K562 (cell line): ENCODE data around the gene PGAM2. TPM values are rescaled to one million over a fixed set of nuclear protein-coding genes. Genes with fewer than 3 reads are reported as not detected.
A peak's percentile ranks its signal among the peaks of the same experiment; 100 is the strongest.

Experiments used
- ATF2 ChIP-seq: sonication (generic); formaldehyde crosslinking; IDR thresholded peaks from 2 replicates; pipeline ENCODE4 v1.8.1; 2022; ENCODE audit warnings: missing genetic modification reagents
- BRCA1 ChIP-seq, 2 experiments: fragments of 450-650 bp in 1 of 2; sonication (generic) in 1 of 2; formaldehyde crosslinking in 1 of 2; IDR thresholded peaks; 2 replicates each; pipeline versions ENCODE4 v1.5.0 to v1.6.1; 2017 to 2020; ENCODE audit warnings: mild to moderate bottlenecking in 1 of 2, missing genetic modification reagents in 1 of 2
- CBX5 ChIP-seq: IDR thresholded peaks from 2 replicates; pipeline ENCODE4 v1.6.1; 2014; ENCODE audit warnings: low read depth, borderline replicate concordance
- CEBPB ChIP-seq: fragments of 450-650 bp; IDR thresholded peaks from 2 replicates; pipeline ENCODE4 v1.6.1; 2016; ENCODE audit warnings: missing genetic modification characterization, missing compliant biosample characterization
- DIDO1 ChIP-seq: fragments of 450-650 bp; IDR thresholded peaks from 2 replicates; pipeline ENCODE4 v1.6.1; 2016; ENCODE audit warnings: low read depth, missing biosample characterization, missing genetic modification characterization
- KAT8 ChIP-seq: fragments of 450-650 bp; IDR thresholded peaks from 2 replicates; pipeline ENCODE4 v1.6.1; 2016; ENCODE audit warnings: low read depth, mild to moderate bottlenecking
- KDM2B ChIP-seq: fragments of 250-450 bp; sonication (Bioruptor Pico); IDR thresholded peaks from 2 replicates; pipeline ENCODE4 v1.8.0; 2021; ENCODE audit warnings: mild to moderate bottlenecking, moderate library complexity
- NCOA4 ChIP-seq: fragments of 450-650 bp; IDR thresholded peaks from 2 replicates; pipeline ENCODE4 v1.6.1; 2018; ENCODE audit warnings: mild to moderate bottlenecking; ENCODE audit not compliant: partially characterized antibody
- NEUROD1 ChIP-seq: fragments of 150-350 bp; IDR thresholded peaks from 2 replicates; pipeline ENCODE4 v1.6.1; 2014; ENCODE audit warnings: borderline replicate concordance, low read length, low read depth; ENCODE audit not compliant: partially characterized antibody
- TAF1 ChIP-seq: IDR thresholded peaks from 2 replicates; pipeline ENCODE4 v1.6.1; 2011; ENCODE audit warnings: mild to moderate bottlenecking, low read length, moderate library complexity; ENCODE audit not compliant: insufficient read depth, control insufficient read depth, severe bottlenecking; ENCODE audit errors: extremely low read depth
- XRCC4 ChIP-seq: IDR thresholded peaks from one replicate; pipeline ENCODE4 v1.6.1; 2011; ENCODE audit not compliant: insufficient read depth, insufficient read length; ENCODE audit errors: extremely low read depth
- ZC3H4 ChIP-seq: sonication (generic); formaldehyde crosslinking; IDR thresholded peaks from 2 replicates; pipeline ENCODE4 v1.9.0; 2021; ENCODE audit warnings: missing genetic modification reagents, borderline replicate concordance
- ZNF133 ChIP-seq: fragments of 250-450 bp; sonication (Bioruptor Pico); IDR thresholded peaks from 2 replicates; pipeline ENCODE4 v1.4.0; 2020; ENCODE audit warnings: mild to moderate bottlenecking
- ZNF212 ChIP-seq: fragments of 450-650 bp; formaldehyde crosslinking; IDR thresholded peaks from 2 replicates; pipeline ENCODE4 v1.4.0; 2020; ENCODE audit warnings: mild to moderate bottlenecking
- ZNF23 ChIP-seq: fragments of 250-450 bp; sonication (Bioruptor Pico); IDR thresholded peaks from 2 replicates; pipeline ENCODE4 v1.4.0; 2020; ENCODE audit warnings: mild to moderate bottlenecking
- ZNF263 ChIP-seq: sonication (generic); formaldehyde crosslinking; IDR thresholded peaks from 2 replicates; pipeline ENCODE4 v1.8.0; 2022; ENCODE audit warnings: mild to moderate bottlenecking, missing genetic modification reagents, borderline replicate concordance
- ZNF354B ChIP-seq: fragments of 250-450 bp; sonication (Bioruptor Pico); IDR thresholded peaks from 2 replicates; pipeline ENCODE4 v1.4.0; 2020
- ZNF644 ChIP-seq: fragments of 200-800 bp; sonication (Bioruptor generic); IDR thresholded peaks from 2 replicates; pipeline ENCODE4 v1.6.1; 2016; ENCODE audit warnings: low read depth, missing genetic modification characterization, missing compliant biosample characterization
- ZNF707 ChIP-seq: fragments of 250-450 bp; sonication (Bioruptor Pico); conservative IDR thresholded peaks from 2 replicates; pipeline ENCODE4 v1.8.0; 2022; ENCODE audit warnings: inconsistent platforms, mild to moderate bottlenecking, moderate library complexity
- ZNF766 ChIP-seq: fragments of 200-800 bp; sonication (Bioruptor generic); conservative IDR thresholded peaks from 2 replicates; pipeline ENCODE4 v1.6.1; 2016; ENCODE audit warnings: missing genetic modification characterization, missing compliant biosample characterization
- polyA plus RNA-seq, 8 experiments: library from polyadenylated mRNA; depleted of rRNA in 4 of 8; stranded (reverse) in 5 of 8; unstranded in 3 of 8; fragments of >200 nt; fragmentation: Nextera tagmentation in 2 of 8; fragmentation: Illumina TruSeq in 1 of 8; extraction: Ambion mirVana in 2 of 8; extraction: Trizol in 1 of 8; gene quantifications; 2 replicates each; pipeline versions ENCODE4 v1.2.1 to v1.2.3, GENCODE V29; 2011 to 2014; ENCODE audit warnings: inconsistent platforms in 1 of 8, missing spikeins in 1 of 8
- total RNA-seq, 7 experiments: library from RNA; depleted of rRNA in 6 of 7; stranded (reverse); fragments of >200 nt in 6 of 7; fragmentation: Illumina TruSeq in 2 of 7; extraction: Trizol in 2 of 7; gene quantifications; 2 replicates each; pipeline versions ENCODE4 v1.2.1 to v1.2.3, GENCODE V29; 2011 to 2021; ENCODE audit warnings: low replicate concordance in 1 of 7
- TF ChIP-seq, protein P1 (sequence below), 2 experiments: fragments of 450-650 bp; IDR thresholded peaks; 2 replicates each; pipeline ENCODE4 v1.6.1; 2016; ENCODE audit warnings: mild to moderate bottlenecking in 2 of 2, borderline replicate concordance in 1 of 2, low read depth in 1 of 2, moderate library complexity in 1 of 2

PGAM2 gene
- total and polyA plus RNA-seq, 9 of the 15 experiments (the other 6 are each of a cell fraction or from before 2014, with no cell fraction given): not detected

- TF ChIP-seq, protein P1, sequence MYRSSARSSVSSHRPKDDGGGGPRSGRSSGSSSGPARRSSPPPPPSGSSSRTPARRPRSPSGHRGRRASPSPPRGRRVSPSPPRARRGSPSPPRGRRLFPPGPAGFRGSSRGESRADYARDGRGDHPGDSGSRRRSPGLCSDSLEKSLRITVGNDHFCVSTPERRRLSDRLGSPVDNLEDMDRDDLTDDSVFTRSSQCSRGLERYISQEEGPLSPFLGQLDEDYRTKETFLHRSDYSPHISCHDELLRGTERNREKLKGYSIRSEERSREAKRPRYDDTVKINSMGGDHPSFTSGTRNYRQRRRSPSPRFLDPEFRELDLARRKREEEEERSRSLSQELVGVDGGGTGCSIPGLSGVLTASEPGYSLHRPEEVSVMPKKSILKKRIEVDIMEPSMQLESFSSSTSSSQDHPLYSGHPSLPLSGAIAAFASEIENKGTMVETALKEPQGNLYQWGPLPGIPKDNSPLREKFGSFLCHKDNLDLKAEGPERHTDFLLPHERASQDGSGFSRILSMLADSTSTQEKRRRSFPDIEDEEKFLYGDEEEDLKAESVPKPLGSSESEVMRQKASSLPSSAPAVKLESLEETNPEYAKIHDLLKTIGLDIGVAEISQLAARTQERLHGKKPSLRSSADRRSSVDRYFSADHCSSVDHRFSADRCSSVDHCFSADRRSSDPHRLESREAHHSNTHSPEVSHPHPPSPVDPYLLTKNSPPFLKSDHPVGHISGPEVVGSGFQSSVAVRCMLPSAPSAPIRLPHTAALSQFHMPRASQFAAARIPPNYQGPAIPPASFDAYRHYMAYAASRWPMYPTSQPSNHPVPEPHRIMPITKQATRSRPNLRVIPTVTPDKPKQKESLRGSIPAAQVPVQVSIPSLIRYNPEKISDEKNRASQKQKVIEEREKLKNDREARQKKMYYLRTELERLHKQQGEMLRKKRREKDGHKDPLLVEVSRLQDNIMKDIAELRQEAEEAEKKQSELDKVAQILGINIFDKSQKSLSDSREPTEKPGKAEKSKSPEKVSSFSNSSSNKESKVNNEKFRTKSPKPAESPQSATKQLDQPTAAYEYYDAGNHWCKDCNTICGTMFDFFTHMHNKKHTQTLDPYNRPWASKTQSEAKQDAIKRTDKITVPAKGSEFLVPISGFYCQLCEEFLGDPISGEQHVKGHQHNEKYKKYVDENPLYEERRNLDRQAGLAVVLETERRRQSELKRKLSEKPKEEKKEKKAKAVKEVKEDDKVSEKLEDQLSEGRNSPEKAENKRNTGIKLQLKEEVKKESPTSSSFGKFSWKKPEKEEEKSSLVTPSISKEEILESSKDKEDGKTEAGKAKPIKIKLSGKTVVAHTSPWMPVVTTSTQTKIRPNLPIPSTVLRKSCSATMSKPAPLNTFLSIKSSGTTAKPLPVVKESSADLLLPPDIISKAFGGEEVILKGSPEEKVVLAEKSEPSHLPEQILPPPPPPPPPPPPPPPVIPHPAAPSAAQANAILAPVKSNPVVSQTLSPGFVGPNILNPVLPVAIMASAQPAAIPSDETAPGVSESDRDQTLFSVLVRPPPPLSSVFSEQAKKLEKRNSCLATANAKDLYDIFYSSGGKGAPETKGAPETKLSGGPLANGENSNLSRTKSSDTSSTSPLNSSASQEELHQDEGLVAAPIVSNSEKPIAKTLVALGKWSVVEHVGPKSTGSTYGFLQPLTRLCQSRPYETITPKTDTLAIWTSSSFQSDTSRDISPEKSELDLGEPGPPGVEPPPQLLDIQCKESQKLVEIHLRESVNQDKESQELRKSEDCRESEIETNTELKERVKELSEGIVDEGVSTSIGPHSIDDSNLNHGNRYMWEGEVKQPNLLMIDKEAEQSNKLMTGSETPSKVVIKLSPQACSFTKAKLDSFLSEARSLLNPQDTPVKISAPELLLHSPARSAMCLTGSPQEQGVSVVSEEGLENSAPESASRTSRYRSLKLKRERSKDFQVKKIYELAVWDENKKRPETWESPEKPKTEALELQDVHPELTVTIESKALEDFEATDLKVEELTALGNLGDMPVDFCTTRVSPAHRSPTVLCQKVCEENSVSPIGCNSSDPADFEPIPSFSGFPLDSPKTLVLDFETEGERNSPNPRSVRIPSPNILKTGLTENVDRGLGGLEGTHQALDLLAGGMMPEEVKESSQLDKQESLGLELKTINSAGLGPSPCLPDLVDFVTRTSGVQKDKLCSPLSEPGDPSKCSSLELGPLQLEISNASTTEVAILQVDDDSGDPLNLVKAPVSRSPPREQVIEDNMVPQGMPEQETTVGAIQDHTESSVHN (IDR thresholded peaks at IDR 0.05; ENCODE audit: borderline replicate concordance in 1 of 2, low read depth in 1 of 2): no peak
- no peak for TF ChIP-seq ZNF707 (CRISPR knock-in tag)
- no peak for TF ChIP-seq CEBPB (tag)
- TF ChIP-seq ZNF766 (CRISPR knock-in tag): peak; percentile 96
- no peak for TF ChIP-seq ATF2 (CRISPR knock-in tag)
- TF ChIP-seq KAT8: no peak
- no peak for TF ChIP-seq KDM2B (CRISPR knock-in tag)
- no peak for TF ChIP-seq NEUROD1
- no peak for TF ChIP-seq ZNF212
- no peak for TF ChIP-seq ZNF23
- no peak for TF ChIP-seq ZNF133 (CRISPR knock-in tag)
- peak; percentile 92 for TF ChIP-seq ZNF644 (tag)
- TF ChIP-seq ZNF354B (CRISPR knock-in tag): no peak
- no peak for TF ChIP-seq NCOA4
- no peak for TF ChIP-seq CBX5
- TF ChIP-seq BRCA1 (IDR thresholded peaks at IDR 0.05): no peak
- no peak for TF ChIP-seq BRCA1 (CRISPR knock-in tag; IDR thresholded peaks at IDR 0.05)
- TF ChIP-seq DIDO1 (tag): no peak
- TF ChIP-seq ZC3H4 (CRISPR knock-in tag): no peak
- no peak for TF ChIP-seq ZNF263 (CRISPR knock-in tag)
- no peak for TF ChIP-seq XRCC4
- TF ChIP-seq TAF1: no peak
These were observed 15.9 kb upstream of the PGAM2 start (continued) for GRCh38 chr7:44081266-44081748.
